Left lung (tissue), 10 donors: ENCODE results near the gene AZGP1. TPM values are rescaled to one million over a fixed set of nuclear protein-coding genes. Genes with fewer than 3 reads are reported as not detected.
"Not testable (repeated sequence)": the region's sequence is repeated elsewhere in the genome, so short reads cannot be mapped to it uniquely, and the experiment has no call there.

ENCODE experiments used
- ATAC-seq: fragments of 200-7000 bp; cut with Tn5 transposase; one replicate; pipeline ENCODE4 v1.9.1; 2020; ENCODE audit warnings: moderate library complexity
- DNase-seq, 4 donors: peaks; one replicate each; pipeline ENCODE4 v3.0.0-alpha.2; 2013 to 2020
- H3K27ac ChIP-seq, 2 donors: fragments of 200-600 bp; sonication (generic) in 1 of 2; one replicate each; pipeline versions ENCODE4 v1.5.0 to v1.8.0; 2020 to 2021
- H3K27me3 ChIP-seq, 2 donors: fragments of 200-600 bp; sonication (generic) in 1 of 2; one replicate each; pipeline versions ENCODE4 v1.5.0 to v1.8.0; 2020 to 2021
- H3K36me3 ChIP-seq, 2 donors: fragments of 200-600 bp; sonication (generic) in 1 of 2; one replicate each; pipeline versions ENCODE4 v1.5.0 to v1.8.0; 2020 to 2021
- H3K4me1 ChIP-seq, 2 donors: fragments of 200-600 bp; one replicate each; pipeline ENCODE4 v1.8.0; 2021
- H3K4me3 ChIP-seq, 2 donors: fragments of 200-600 bp; sonication (generic) in 1 of 2; one replicate each; pipeline versions ENCODE4 v1.5.0 to v1.8.0; 2020 to 2021; ENCODE audit warnings: mild to moderate bottlenecking in 1 of 2
- H3K9me3 ChIP-seq, 2 donors: fragments of 200-600 bp; sonication (generic) in 1 of 2; one replicate each; pipeline versions ENCODE4 v1.5.0 to v1.8.0; 2020 to 2021
- intact Hi-C, 2 donors: fragments of 100-400 bp; cut with DNase I; formaldehyde crosslinking; loops; one replicate each; pipeline versions ENCODE4 v1.11.2 to v1.14.2; 2022
- polyA plus RNA-seq, 6 donors: library from polyadenylated mRNA; unstranded; fragments of 120-200 nt; gene quantifications; one replicate each; pipeline ENCODE4 v1.2.1, GENCODE V29; 2013; ENCODE audit not compliant: insufficient read length in 6 of 6
- total RNA-seq, 2 donors: library from RNA; stranded (reverse); fragmentation: NEBNext Ultra II Directional; extraction: Animal tissue kit (Norgen Biotek cat#: 25700); gene quantifications; one replicate each; pipeline ENCODE4 v1.2.1, GENCODE V29; 2021
- TF ChIP-seq, protein P1 (sequence below), 2 donors: fragments of 200-600 bp; sonication (generic) in 1 of 2; IDR thresholded peaks; one replicate each; pipeline versions ENCODE4 v1.5.0 to v1.8.0; 2021; ENCODE audit warnings: antibody characterized with exemption in 2 of 2
- donor health status: DM: no; HTN: yes; CAD: no.
- donor health status: DM: no; HTN: no; CAD: no.

AZGP1 gene
- total and polyA plus RNA-seq, 8 donors: 0.29 to 110 (median 1.2) TPM

DNA sequence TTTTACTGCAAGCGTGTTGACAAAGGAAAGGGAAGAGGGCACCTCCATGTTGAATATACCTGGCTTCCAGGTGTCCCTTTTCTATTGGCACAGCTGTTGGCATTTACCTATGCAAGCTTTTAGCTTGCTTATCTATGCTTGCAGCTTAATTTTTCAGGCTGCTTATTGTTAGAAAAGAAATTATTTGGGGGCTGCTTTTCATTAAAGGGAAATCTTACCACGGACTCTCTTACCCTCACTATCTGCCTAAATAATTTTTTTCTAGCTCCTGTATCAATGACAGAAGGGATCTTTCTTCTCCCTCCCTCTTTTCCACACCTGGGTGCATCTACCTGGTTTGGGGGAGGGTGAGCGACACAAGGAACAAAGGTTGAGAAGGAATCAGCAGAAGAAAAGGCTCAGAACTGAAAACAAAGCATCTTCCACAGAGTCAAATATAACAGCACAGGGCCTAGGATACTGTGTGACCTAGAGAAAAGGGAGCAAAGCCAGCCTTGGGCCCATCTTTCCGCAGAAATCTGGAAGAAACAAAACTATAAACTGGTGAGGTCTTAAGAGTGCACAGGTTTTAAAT is 31.2 kb downstream of the AZGP1 start:
- H3K4me3 ChIP-seq: no peak overlapping the region
- H3K36me3 ChIP-seq: no peaks in the 10 kb centered on the region
- intact Hi-C loops: no loop called here
- no peaks in the 10 kb centered on the region for H3K4me1 ChIP-seq
- no peak for ATAC-seq
- no peak overlapping the region for H3K27ac ChIP-seq
- H3K9me3 ChIP-seq: no peaks in the 10 kb centered on the region
- DNase-seq: no peak
- no peaks in the 10 kb centered on the region for H3K27me3 ChIP-seq
- TF ChIP-seq, protein P1, sequence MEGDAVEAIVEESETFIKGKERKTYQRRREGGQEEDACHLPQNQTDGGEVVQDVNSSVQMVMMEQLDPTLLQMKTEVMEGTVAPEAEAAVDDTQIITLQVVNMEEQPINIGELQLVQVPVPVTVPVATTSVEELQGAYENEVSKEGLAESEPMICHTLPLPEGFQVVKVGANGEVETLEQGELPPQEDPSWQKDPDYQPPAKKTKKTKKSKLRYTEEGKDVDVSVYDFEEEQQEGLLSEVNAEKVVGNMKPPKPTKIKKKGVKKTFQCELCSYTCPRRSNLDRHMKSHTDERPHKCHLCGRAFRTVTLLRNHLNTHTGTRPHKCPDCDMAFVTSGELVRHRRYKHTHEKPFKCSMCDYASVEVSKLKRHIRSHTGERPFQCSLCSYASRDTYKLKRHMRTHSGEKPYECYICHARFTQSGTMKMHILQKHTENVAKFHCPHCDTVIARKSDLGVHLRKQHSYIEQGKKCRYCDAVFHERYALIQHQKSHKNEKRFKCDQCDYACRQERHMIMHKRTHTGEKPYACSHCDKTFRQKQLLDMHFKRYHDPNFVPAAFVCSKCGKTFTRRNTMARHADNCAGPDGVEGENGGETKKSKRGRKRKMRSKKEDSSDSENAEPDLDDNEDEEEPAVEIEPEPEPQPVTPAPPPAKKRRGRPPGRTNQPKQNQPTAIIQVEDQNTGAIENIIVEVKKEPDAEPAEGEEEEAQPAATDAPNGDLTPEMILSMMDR (IDR thresholded peaks at IDR 0.05): no peak

- no peaks in the 10 kb centered on the region for H3K36me3 ChIP-seq
- DNase-seq (no peak), ATAC-seq (no peak)
- intact Hi-C loops: no loop called here
- no peaks in the 10 kb centered on the region for H3K4me1 ChIP-seq
- no peak overlapping the region for H3K27ac ChIP-seq
- TF ChIP-seq, protein P1 (IDR thresholded peaks at IDR 0.05): no peak
- H3K9me3 ChIP-seq: peaks cover 0 to 3% of the 10 kb centered on the region in 2 donors
- no peak overlapping the region for H3K4me3 ChIP-seq
- H3K27me3 ChIP-seq: no peaks in the 10 kb centered on the region
These were observed 32.0 kb downstream of the AZGP1 start for GRCh38 chr7:99943641-99944496.

DNA sequence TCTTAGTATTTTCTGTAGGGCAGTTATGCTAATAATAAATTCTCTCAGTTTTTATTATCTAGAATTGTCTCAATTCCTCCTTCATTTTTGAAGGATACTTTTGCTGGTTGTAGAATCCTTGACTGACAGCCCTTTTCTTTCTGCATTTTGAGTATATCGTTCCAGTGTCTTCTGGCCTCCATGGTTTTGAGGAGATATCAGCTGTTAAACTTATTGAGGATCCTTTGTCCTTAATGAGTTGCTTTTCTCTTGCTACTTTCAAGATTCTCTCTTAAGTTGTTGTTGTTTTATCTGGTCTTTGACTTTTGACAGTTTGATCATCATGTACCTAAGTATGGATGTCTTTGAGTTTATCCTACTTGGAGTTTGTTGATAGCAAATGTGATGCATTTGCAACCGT is 37.5 kb downstream of the AZGP1 start:
- Histone ChIP-seq H3K4me3 (no peak overlapping the region), H3K4me1 (no peaks in the 10 kb centered on the region), H3K9me3 (peaks cover 0 to 11% of the 10 kb centered on the region in 2 donors), H3K27ac (no peak overlapping the region), H3K27me3 (peaks cover 0 to 7% of the 10 kb centered on the region in 2 donors), H3K36me3 (no peaks in the 10 kb centered on the region)
- TF ChIP-seq, protein P1 (IDR thresholded peaks at IDR 0.05): no peak
- intact Hi-C loops: no loop called here
- ATAC-seq (no peak), DNase-seq (no peak)

DNA sequence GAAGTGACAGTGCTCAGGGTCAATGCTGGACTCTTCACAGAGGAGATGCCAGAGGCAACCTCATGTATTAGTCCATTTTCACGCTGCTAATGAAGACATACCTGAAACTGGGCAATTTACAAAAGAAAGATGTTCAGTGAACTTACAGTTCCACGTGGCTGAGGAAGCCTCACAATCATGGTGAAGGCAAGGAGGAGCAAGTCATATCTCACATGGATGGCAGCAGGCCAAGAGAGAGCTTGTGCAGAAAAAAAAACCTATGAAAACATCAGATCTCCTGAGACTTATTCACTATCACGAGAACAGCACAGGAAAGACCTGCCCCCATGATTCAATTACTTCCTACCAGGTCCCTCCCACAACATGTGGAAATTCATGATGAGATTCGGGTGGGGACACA is 40.8 kb downstream of the AZGP1 start:
- intact Hi-C loops, H3K4me3 ChIP-seq, DNase-seq, ATAC-seq, H3K36me3 ChIP-seq, H3K27me3 ChIP-seq, H3K4me1 ChIP-seq, H3K27ac ChIP-seq: not testable (repeated sequence)
- H3K9me3 ChIP-seq: peaks cover 0 to 11% of the 10 kb centered on the region in 2 donors

DNA sequence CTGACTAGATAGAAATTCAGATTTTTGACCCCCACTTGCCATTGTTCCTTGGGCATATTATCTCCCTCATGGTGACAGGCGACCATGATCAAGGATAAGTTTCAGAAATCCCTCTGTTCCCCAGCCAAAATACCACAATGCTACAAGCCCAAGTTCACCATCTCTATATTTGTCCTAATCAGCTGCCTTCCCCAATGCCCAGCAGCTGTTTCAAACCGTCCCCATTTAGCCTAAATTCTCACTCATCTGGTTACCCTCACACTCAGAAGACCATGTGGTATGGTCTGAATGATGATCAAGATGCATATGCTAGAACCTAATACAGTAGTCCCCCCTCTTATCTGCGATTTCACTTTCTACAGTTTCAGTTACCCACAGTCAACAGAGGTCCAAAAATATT is 45.5 kb downstream of the AZGP1 start:
- no peaks in the 10 kb centered on the region for H3K9me3 ChIP-seq
- H3K4me3 ChIP-seq: no peak overlapping the region
- ATAC-seq (no peak), DNase-seq (no peak)
- H3K27ac ChIP-seq: no peak overlapping the region
- H3K4me1 ChIP-seq: peaks cover 0 to 8% of the 10 kb centered on the region in 2 donors
- intact Hi-C loops: no loop called here
- no peaks in the 10 kb centered on the region for H3K36me3 ChIP-seq
- peaks cover 0 to 32% of the 10 kb centered on the region in 2 donors for H3K27me3 ChIP-seq
- TF ChIP-seq, protein P1 (IDR thresholded peaks at IDR 0.05): no peak
